ENCODE data around the gene CROCC2. TPM values are rescaled to one million over a fixed set of nuclear protein-coding genes. Genes with fewer than 3 reads are reported as not detected.

CROCC2 gene
- total RNA-seq, 2 experiments from 2014 or later = not detected

DNA sequence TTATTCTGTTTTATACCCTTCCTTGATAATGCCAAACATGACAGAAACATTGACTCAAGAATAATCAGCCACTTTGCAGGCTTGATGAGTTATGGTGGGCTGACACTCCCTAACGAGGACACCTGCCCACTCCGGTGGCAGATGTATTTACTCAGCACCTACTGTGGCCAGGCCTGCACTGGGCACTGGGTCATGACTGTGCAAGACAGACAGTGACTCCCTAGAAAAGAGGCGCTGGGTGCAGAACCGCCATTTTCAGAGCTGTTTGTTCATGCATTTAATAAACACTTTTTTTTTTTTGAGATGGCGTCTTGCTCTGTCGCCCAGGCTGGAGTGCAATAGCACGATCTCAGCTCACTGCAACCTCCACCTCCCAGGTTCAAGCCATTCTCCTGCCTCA, 124.7 kb downstream of the CROCC2 start:
- H3K36me3 Mint-ChIP-seq (ENCODE audit: low read depth) = peaks cover 5% of the 10 kb centered on the region
- no peak overlapping the region for H3K27ac Mint-ChIP-seq
- H3K4me3 Mint-ChIP-seq = no peak overlapping the region
- intact Hi-C loops (cut with micrococcal nuclease) = no loop called here
- H3K9me3 Mint-ChIP-seq = peaks cover 10% of the 10 kb centered on the region
- TF ChIP-seq, protein P1, sequence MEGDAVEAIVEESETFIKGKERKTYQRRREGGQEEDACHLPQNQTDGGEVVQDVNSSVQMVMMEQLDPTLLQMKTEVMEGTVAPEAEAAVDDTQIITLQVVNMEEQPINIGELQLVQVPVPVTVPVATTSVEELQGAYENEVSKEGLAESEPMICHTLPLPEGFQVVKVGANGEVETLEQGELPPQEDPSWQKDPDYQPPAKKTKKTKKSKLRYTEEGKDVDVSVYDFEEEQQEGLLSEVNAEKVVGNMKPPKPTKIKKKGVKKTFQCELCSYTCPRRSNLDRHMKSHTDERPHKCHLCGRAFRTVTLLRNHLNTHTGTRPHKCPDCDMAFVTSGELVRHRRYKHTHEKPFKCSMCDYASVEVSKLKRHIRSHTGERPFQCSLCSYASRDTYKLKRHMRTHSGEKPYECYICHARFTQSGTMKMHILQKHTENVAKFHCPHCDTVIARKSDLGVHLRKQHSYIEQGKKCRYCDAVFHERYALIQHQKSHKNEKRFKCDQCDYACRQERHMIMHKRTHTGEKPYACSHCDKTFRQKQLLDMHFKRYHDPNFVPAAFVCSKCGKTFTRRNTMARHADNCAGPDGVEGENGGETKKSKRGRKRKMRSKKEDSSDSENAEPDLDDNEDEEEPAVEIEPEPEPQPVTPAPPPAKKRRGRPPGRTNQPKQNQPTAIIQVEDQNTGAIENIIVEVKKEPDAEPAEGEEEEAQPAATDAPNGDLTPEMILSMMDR (IDR thresholded peaks at IDR 0.05) = no peak
- DNase-seq = no peak
- POLR2A ChIA-PET = interaction anchor here (0.7 to 0.8 kb wide), 2 partner anchors 18 to 30 kb away, joined by 3 read pairs; no protein-coding TSS in a partner anchor
- no peaks in the 10 kb centered on the region for H3K27me3 Mint-ChIP-seq
- CTCF ChIA-PET = no interaction called here
- H3K4me1 Mint-ChIP-seq (ENCODE audit: low read depth) = no peaks in the 10 kb centered on the region
- ATAC-seq = no peak

DNA sequence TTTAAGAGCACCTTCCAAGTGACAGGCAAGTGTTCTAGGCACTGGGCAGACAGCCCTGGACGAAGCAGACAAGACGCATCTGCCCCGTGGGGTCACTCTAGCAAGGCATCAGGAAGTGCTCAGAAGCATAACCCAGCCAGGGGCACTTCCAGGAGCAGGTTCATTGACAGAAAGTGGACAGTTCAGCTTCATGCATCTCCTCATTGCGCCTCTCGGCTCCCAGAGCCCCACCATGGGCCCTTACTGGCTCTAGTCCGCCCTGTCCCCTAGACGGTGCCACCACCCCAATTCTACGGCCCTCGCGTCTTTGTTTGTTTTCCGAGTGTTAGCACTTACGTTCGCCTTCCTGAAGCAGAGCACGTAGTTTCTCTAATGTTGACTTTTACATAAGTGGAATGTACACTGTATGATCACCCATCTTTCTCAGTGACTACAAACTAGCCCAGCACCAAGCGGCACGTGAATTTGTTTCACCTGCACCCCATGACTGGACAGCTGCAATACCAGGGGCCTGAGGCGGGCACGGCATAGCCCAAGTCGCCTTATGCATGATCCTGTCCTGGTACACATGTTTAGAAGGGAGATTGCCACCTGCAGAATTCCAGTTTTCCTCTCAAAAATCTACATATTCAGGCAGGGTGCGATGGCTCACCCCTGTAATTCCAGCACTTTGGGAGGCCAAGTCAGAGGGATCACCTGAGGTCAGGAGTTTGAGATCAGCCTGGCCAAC, 125.5 kb downstream of the CROCC2 start:
- TF ChIP-seq, protein P1 (IDR thresholded peaks at IDR 0.05) = no peak
- H3K27me3 Mint-ChIP-seq = no peaks in the 10 kb centered on the region
- ATAC-seq (no peak), DNase-seq (no peak)
- ChIA-PET POLR2A (no interaction called here), CTCF (no interaction called here)
- H3K4me3 Mint-ChIP-seq = no peak overlapping the region
- H3K27ac Mint-ChIP-seq = no peak overlapping the region
- H3K36me3 Mint-ChIP-seq (ENCODE audit: low read depth) = peaks cover 2% of the 10 kb centered on the region
- peaks cover 7% of the 10 kb centered on the region for H3K9me3 Mint-ChIP-seq
- no peaks in the 10 kb centered on the region for H3K4me1 Mint-ChIP-seq (ENCODE audit: low read depth)
- intact Hi-C loops (cut with micrococcal nuclease) = no loop called here

GRCh38 chr2:241033336-241033987, 127.3 kb downstream of the CROCC2 start:
- Mint-ChIP-seq H3K4me1 (ENCODE audit: low read depth) (peaks cover 9% of the 10 kb centered on the region), H3K27me3 (no peaks in the 10 kb centered on the region), H3K27ac (no peak overlapping the region), H3K36me3 (ENCODE audit: low read depth) (no peaks in the 10 kb centered on the region), H3K4me3 (no peak overlapping the region), H3K9me3 (no peaks in the 10 kb centered on the region)
- ChIA-PET POLR2A (no interaction called here), CTCF (no interaction called here)
- intact Hi-C loops (cut with micrococcal nuclease) = no loop called here
- TF ChIP-seq, protein P1 (IDR thresholded peaks at IDR 0.05) = no peak
- ATAC-seq = no peak
- no peak for DNase-seq

GRCh38 chr2:241033994-241034393, 127.9 kb downstream of the CROCC2 start:
- peaks cover 9% of the 10 kb centered on the region for H3K4me1 Mint-ChIP-seq (ENCODE audit: low read depth)
- no peak overlapping the region for H3K4me3 Mint-ChIP-seq
- no peaks in the 10 kb centered on the region for H3K27me3 Mint-ChIP-seq
- TF ChIP-seq, protein P1 (IDR thresholded peaks at IDR 0.05) = no peak
- intact Hi-C loops (cut with micrococcal nuclease) = no loop called here
- POLR2A ChIA-PET = no interaction called here
- CTCF ChIA-PET = no interaction called here
- no peaks in the 10 kb centered on the region for H3K36me3 Mint-ChIP-seq (ENCODE audit: low read depth)
- H3K9me3 Mint-ChIP-seq = no peaks in the 10 kb centered on the region
- no peak for ATAC-seq
- H3K27ac Mint-ChIP-seq = no peak overlapping the region
- DNase-seq = no peak

DNA sequence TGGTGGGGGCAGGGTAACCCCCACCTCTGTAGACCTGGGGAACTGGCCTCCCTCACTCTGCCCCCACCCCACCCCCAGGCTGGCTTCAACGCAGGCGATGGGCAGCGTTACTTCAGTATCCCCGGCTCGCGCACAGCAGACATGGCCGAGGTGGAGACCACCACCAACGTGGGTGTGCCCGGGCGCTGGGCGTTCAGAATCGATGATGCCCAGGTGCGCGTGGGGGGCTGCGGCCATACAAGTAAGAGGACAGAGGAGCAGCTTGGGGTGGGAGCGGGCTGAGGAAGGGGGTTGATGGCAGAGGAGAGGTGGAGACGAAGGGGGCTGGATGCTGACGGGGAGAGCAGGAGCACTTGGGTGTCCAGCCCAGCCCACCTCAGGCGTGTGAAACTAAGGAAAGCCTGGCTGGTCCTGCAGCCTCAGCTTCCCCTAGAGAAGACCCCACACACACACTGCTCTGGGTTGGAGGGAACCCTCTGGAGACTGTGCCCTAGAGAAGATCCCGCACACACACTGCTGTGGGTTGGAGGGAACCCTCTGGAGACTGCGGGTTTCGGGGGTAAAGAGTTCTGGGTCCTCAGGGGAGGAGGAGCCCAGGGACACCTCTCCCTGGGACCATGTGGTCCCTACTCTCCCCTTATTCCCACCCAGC, 128.5 kb downstream of the CROCC2 start:
- DNase-seq = no peak
- Mint-ChIP-seq H3K4me3 (no peak overlapping the region), H3K9me3 (no peaks in the 10 kb centered on the region), H3K36me3 (ENCODE audit: low read depth) (no peaks in the 10 kb centered on the region), H3K27ac (no peak overlapping the region), H3K27me3 (no peaks in the 10 kb centered on the region), H3K4me1 (ENCODE audit: low read depth) (peaks cover 9% of the 10 kb centered on the region)
- ChIA-PET POLR2A (no interaction called here), CTCF (no interaction called here)
- no peak for ATAC-seq
- intact Hi-C loops (cut with micrococcal nuclease) = no loop called here
- TF ChIP-seq, protein P1 (IDR thresholded peaks at IDR 0.05) = no peak
